Erythroblast (primary cell): ENCODE results near the gene PATL2.

Experiments
- GATA1 ChIP-seq: IDR thresholded peaks from 2 replicates; pipeline ENCODE4 v1.6.1; 2011; ENCODE audit warnings: low read depth, mild to moderate bottlenecking, control low read depth, low read length, moderate library complexity
- POLR2A ChIP-seq: IDR thresholded peaks from 2 replicates; pipeline ENCODE4 v1.6.1; 2011; ENCODE audit warnings: mild to moderate bottlenecking, low read length

- no peak for TF ChIP-seq POLR2A
- TF ChIP-seq GATA1: no peak
Observed at GRCh38 chr15:44706946-44707636, 4.0 kb downstream of the PATL2 start.
